GM19467 (cell line): ENCODE measurements around the gene PROB1.
A peak's percentile ranks its signal among the peaks of the same experiment; 100 is the strongest.
"Not testable (repeated sequence)": the region's sequence is repeated elsewhere in the genome, so short reads cannot be mapped to it uniquely, and the experiment has no call there.

Experiments used
- ATAC-seq: cut with Tn5 transposase; IDR thresholded peaks from one replicate; pipeline ENCODE4 v1.9.1; 2021; ENCODE audit warnings: mild to moderate bottlenecking, moderate library complexity; ENCODE audit not compliant: unreplicated experiment

PROB1 gene

GRCh38 chr5:139414581-139415130 lies 19.8 kb upstream of the PROB1 start:
- no peak for ATAC-seq

- no peak for ATAC-seq
Measured at GRCh38 chr5:139413963-139414362, 19.1 kb upstream of the PROB1 start.

GRCh38 chr5:139413153-139413552 lies 18.2 kb upstream of the PROB1 start:
- no peak for ATAC-seq

GRCh38 chr5:139410993-139411828 lies 16.3 kb upstream of the PROB1 start:
- no peak for ATAC-seq

GRCh38 chr5:139410121-139410992 lies 15.5 kb upstream of the PROB1 start:
- no peak for ATAC-seq

- ATAC-seq: not testable (repeated sequence)
Measured at GRCh38 chr5:139409116-139409515, 14.2 kb upstream of the PROB1 start.

- ATAC-seq: no peak
Measured at GRCh38 chr5:139408191-139408590, 13.3 kb upstream of the PROB1 start.

GRCh38 chr5:139407517-139407916 lies 12.6 kb upstream of the PROB1 start:
- no peak for ATAC-seq

GRCh38 chr5:139406963-139407362 lies 12.1 kb upstream of the PROB1 start:
- no peak for ATAC-seq

GRCh38 chr5:139404484-139404840 lies 9.6 kb upstream of the PROB1 start:
- no peak for ATAC-seq

- ATAC-seq: peak; percentile 85
Measured at GRCh38 chr5:139403787-139404483, 9.0 kb upstream of the PROB1 start, which contains the start of gene SPATA24. Gene SPATA24 (minus strand): TSS chr5:139404089. CDS start chr5:139404060, 29 bp downstream.

GRCh38 chr5:139403418-139403786 lies 8.5 kb upstream of the PROB1 start:
- no peak for ATAC-seq

- ATAC-seq: no peak
Measured at GRCh38 chr5:139402561-139403158, 7.8 kb upstream of the PROB1 start.

GRCh38 chr5:139401546-139401945 lies 6.6 kb upstream of the PROB1 start:
- no peak for ATAC-seq

GRCh38 chr5:139399501-139400121 lies 4.7 kb upstream of the PROB1 start:
- no peak for ATAC-seq

- ATAC-seq: no peak
Measured at GRCh38 chr5:139397921-139398320, 3.0 kb upstream of the PROB1 start.

- no peak for ATAC-seq
Measured at GRCh38 chr5:139396691-139397090, 1.8 kb upstream of the PROB1 start.

GRCh38 chr5:139395844-139396640 lies 1.1 kb upstream of the PROB1 start:
- no peak for ATAC-seq

- ATAC-seq: peak; percentile 24
Measured at GRCh38 chr5:139394123-139394653, 716 bp downstream of the PROB1 start.
